ENCODE measurements around the gene NRAP.
"Not testable (repeated sequence)": the region's sequence is repeated elsewhere in the genome, so short reads cannot be mapped to it uniquely, and the experiment has no call there.

The NRAP gene

GRCh38 chr10:113681533-113682470, 18.0 kb upstream of the NRAP start:
- DNase-seq (ENCODE audit: low read depth): no peak

DNA sequence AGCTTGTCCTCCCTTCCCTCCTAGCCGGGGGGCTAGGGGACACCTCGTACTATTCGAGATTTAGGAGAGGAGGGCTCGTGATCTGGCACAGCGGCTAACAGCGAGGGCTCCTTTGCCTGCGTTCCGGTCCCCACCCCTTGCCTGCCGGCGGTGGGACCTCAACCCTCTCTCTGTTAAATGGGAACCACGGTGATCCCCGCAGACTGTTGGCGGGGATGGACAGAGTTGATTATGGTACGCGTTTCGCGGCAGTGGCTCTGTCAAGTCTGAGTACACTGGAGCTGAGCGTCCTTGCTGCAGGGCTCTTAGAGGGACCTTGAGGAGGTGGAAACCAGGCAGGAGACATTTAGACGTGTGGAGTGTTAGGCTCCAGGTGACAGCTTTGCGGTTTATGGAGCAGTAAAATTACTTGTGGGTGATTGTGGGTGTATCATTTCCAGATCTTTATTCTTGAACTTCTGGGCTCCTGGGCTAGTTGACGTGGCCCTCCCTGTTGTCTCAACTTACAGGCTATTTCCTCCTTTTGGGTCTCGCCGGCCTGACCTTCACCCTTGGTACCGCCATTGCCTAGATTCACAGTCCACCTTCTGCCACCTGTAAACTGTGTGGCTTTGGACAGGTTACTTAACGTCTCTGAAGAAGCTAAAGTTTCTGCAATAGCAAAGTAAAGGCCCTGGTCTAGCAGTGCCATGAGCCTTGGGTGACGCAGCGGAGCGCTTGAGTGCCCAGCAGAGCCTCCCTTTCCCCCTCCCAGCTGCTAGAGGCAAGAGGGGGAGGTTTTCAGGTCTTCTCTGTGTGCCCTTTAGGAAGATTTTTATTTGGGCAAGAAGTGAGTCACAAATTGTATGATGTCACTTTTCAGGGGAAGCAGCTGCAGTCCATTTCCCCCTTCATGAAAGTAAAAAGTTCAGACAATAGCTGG, 16.6 kb upstream of the NRAP start:
- no peak for DNase-seq (ENCODE audit: low read depth)

GRCh38 chr10:113679463-113680189, 15.8 kb upstream of the NRAP start, which contains the start of gene CASP7:
Gene CASP7, plus strand, starts transcription at chr10:113679912. Its CDS starts 17,582 bp downstream, at chr10:113697494.
- peak; percentile 57 for DNase-seq (ENCODE audit: low read depth)

DNA sequence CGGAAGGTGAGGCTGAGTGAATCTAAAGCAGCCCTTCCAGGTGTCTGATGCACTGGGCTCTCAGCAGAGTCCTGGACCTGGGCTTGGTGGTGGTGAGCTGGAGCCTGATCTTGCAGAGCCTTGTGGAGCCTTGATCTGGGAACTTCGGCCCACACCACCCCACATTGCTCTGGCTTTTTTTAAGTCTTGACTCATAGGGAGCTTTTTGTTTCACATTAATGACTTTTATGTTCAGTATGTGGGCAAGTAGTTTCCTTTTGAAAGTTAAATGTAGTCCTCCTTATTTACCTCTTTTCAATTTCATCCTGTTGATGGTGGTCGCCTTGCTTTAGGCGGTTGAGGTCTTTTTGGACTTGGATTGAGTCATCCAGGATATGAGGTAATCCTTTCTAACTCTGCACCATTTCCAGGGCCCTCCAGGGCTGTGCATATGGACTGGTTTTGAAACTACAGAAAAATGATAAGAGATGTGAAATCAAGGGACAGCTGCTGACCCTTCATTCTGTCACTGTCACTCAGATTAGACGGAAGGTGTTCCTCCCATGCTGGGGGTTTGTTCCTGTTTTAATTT, 2.9 kb upstream of the NRAP start:
- DNase-seq (ENCODE audit: low read depth): no peak

- no peak for DNase-seq (ENCODE audit: low read depth)
Observed at GRCh38 chr10:113665806-113666354, 2.0 kb upstream of the NRAP start.

DNA sequence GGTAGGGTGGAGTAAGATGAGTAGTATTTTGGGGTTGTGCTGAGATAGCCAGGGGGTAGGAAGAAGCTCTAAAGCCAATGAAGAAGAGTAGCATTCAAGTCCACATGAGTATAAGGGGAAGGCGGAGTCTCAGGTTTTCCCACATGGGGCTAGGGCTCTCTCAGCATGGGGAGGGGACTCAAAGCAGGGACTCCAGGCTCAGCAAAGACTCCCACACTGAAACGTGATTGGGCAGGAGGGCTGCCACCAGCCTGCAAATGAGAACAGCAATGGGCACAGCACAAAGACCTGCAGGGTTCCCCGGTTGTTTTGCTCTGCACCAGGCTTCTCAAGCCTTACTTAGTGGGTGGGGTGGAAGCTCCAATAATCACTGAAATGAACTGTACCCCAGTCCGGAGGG, 1.5 kb upstream of the NRAP start:
- DNase-seq (ENCODE audit: low read depth): no peak

DNA sequence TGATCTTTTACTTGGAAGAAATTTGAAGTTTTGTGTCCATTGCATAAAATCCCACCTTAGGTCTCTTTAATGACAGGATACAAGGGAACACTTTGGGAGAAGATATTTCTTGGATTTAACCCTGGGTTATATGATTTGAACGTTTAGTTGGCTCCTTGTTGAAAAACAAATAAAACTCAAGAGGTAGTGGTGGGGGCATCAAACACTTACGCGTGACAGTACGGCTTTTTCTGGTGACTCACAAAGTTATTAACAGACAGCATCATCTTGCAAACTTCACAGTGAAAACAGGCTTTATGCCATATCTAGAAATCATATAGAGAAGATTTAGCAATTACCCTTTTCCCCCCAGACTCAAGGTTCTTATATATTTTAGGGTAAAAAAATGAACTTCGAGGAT, 699 bp downstream of the NRAP start:
- DNase-seq (ENCODE audit: low read depth): no peak

GRCh38 chr10:113661332-113661731, 2.5 kb downstream of the NRAP start:
- DNase-seq (ENCODE audit: low read depth): no peak

DNA sequence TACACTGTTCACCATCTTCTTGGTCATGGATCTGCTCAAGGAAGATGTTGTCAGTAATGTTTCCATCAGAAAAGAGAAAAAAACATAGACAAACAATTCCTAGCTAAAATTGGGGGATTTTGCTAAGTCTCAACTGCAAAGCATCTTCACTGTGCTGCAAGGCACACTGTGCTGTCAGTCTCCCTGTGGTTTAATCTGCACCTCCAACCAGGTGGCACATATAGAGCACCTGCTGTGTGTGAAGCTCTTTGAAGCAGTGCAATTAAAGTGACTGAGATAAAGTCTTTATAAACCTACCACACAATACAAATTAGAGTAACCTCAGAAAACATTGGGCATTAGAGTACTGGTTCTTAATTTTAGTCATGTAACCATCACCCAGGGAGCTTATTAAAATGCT, 6.3 kb downstream of the NRAP start:
- no peak for DNase-seq (ENCODE audit: low read depth)

- no peak for DNase-seq (ENCODE audit: low read depth)
Observed at GRCh38 chr10:113656896-113657295, 6.9 kb downstream of the NRAP start.

DNA sequence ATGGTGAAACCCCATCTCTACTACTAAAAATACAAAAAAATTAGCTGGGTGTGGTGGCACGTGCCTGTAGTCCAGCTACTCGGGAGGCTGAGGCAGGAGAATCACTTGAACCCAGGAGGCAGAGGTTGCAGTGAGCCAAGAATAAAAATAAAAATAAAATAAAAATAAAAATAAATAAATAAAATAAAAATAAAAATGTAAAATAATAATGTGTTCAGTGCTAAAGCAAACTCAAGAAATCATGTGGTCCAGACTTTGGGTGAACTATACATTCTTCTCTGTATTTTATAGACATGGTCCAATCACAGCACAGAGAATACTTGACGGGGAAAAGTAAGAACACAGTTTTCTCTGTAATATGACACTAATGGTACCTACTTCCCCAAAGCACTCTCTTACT, 11.4 kb downstream of the NRAP start:
- not testable (repeated sequence) for DNase-seq (ENCODE audit: low read depth)

- no peak for DNase-seq (ENCODE audit: low read depth)
Observed at GRCh38 chr10:113651898-113652297, 11.9 kb downstream of the NRAP start.

- DNase-seq (ENCODE audit: low read depth): no peak
Observed at GRCh38 chr10:113651021-113651420, 12.8 kb downstream of the NRAP start.

GRCh38 chr10:113650172-113650571, 13.7 kb downstream of the NRAP start:
- DNase-seq (ENCODE audit: low read depth): no peak

DNA sequence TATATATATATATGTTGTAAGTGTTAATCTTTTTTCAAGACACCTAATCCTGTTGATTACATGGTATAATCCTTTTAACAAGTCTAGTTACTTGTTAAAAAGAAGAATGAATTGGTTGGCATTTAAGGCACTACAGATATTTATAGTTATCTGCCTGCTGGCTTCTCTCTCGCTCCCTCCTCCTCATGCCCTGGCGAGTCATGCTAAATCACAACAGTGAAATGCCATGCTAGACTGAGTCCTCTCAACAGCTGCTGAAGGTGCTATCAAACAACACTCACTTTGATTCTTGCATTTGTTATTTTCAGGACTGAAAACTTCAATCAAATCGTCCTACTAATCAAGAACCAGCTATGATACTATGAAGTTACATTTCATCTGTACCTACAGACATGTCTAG, 15.4 kb downstream of the NRAP start:
- no peak for DNase-seq (ENCODE audit: low read depth)

GRCh38 chr10:113647812-113648211, 16.0 kb downstream of the NRAP start:
- no peak for DNase-seq (ENCODE audit: low read depth)

GRCh38 chr10:113646336-113647201, 17.3 kb downstream of the NRAP start:
- no peak for DNase-seq (ENCODE audit: low read depth)

DNA sequence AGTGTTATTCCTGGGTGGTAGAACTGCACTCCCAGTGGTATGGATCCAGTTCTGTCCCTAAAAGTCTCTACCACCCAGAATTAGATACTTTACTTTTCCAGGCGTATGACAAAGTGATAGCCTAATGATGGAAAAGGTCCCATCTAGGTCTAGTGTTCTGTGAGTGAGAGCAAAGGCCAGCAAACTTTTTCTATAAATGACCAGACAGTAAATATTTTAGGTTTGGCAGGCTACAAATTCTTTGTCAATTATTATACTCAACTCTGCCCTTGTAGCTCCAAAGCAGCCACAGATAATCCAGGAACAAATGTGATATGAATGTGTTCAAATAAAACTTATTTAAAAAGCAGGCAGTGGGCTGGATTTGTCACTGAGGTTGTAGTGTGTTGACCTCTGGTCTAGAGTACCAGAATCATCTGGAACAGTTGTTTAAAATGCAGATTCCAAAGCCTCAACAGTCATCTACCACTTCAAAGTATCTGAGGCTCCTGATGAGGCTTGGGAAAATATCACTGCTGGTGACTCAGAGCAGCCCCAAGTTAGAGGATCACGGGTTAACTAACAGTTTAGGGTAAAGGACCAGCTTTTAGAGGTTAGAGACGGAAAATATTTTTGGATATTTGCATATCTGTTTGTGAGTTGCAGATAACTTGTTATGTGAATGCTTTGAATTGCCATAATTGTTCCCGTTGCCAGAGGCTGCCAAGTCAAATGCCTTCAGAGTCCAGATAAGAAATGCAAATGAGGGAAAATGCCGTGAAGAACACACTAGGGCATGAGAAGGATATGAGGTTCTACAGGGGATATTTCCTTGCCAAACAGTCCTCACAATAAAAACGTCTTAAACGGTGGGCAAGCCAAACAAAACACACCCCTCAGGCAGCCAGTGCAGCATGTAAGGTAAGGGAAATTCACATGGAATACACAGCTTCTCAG, 19.4 kb downstream of the NRAP start:
- DNase-seq (ENCODE audit: low read depth): no peak

DNA sequence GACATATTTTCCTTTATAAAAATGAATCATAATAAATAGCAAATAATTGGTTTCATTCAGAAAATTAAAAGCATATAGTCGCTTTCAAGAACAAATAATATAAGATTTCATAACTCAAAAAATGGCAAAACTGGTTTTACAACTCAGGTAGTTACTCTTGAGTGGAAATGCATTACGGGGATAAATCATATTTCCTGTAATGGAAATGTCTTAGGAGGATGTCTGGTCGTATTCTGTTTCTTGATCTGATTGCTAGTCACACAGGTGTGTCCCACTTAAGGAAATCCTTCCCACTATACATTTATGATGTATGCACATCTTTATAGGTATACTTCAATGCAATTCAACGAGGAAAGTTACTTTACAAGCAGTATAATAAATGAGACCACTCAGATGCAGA, 20.7 kb downstream of the NRAP start:
- no peak for DNase-seq (ENCODE audit: low read depth)
